Muscle layer of colon (tissue), 2 donors: ENCODE data around the gene HSPB2.

Experiments used
- H3K27ac ChIP-seq: one replicate; pipeline ENCODE4 v1.7.0; 2013; ENCODE audit warnings: low read depth, mild to moderate bottlenecking, low read length, moderate library complexity
- H3K27me3 ChIP-seq, 2 donors: one replicate each; pipeline ENCODE4 v1.7.0; 2013; ENCODE audit warnings: low read length in 2 of 2, mild to moderate bottlenecking in 2 of 2; ENCODE audit not compliant: insufficient read depth in 2 of 2, control insufficient read depth in 1 of 2
- H3K36me3 ChIP-seq: one replicate; pipeline ENCODE4 v1.7.0; 2013; ENCODE audit warnings: mild to moderate bottlenecking, low read length; ENCODE audit not compliant: insufficient read depth
- H3K4me1 ChIP-seq: one replicate; pipeline ENCODE4 v1.7.0; 2013; ENCODE audit warnings: mild to moderate bottlenecking, low read length; ENCODE audit not compliant: insufficient read depth
- H3K4me3 ChIP-seq, 2 donors: one replicate each; pipeline ENCODE4 v1.7.0; 2013; ENCODE audit warnings: low read length in 2 of 2, low read depth in 1 of 2, mild to moderate bottlenecking in 1 of 2, moderate library complexity in 1 of 2
- H3K9ac ChIP-seq: one replicate; pipeline ENCODE4 v1.7.0; 2013; ENCODE audit warnings: low read length
- H3K9me3 ChIP-seq: one replicate; pipeline ENCODE4 v1.7.0; 2013; ENCODE audit warnings: mild to moderate bottlenecking, low read length
- donor health status: abdominal sarcoma.
- donor health status: Adenocarcinoma of cecum.

HSPB2 gene

DNA sequence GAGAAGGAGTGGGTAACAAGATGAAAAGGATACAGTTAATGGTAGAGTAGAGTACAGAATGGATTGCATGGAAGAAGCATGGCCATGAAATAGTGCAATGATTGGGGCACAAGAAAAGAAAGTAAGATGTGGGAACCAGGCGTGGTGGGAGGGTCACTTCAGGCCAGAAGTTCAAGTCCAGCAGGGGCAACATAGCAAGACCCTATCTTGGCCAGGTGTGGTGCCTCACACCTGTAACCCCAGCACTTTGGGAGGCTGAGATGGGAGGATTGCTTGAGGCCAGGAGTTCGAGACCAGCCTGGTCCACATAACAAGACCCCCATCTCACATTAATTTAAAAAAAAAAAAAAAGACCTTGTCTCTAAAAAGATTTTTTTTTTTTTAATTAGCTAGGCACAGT, 4.8 kb downstream of the HSPB2 start:
- Histone ChIP-seq H3K9ac (no peak overlapping the region), H3K36me3 (no peaks in the 10 kb centered on the region), H3K27ac (no peak overlapping the region), H3K4me1 (peaks cover 17% of the 10 kb centered on the region), H3K4me3 (no peak overlapping the region), H3K27me3 (no peaks in the 10 kb centered on the region), H3K9me3 (no peaks in the 10 kb centered on the region)

DNA sequence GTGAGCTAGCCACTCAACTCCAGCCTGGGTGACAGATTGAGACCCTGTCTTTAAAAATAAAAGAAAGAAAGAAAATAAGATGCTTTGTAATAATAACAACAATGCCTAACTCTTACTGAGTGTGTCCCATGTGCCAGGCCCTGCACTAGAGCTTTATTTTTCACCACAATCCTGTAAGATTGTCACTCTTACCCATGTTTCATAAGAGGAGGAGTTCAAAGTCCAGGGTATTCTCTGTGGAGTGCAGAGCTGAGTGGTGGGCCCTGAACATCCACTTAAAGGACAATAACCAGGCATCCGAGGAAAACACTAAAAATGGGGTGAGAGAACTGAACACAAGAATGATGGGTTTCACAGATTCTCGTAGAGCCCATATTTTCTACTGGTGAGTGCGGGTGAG, 5.3 kb downstream of the HSPB2 start:
- Histone ChIP-seq H3K27ac (no peak overlapping the region), H3K27me3 (no peaks in the 10 kb centered on the region), H3K4me1 (peaks cover 22% of the 10 kb centered on the region), H3K36me3 (no peaks in the 10 kb centered on the region), H3K4me3 (no peak overlapping the region), H3K9ac (no peak overlapping the region), H3K9me3 (no peaks in the 10 kb centered on the region)

- Histone ChIP-seq H3K36me3 (no peaks in the 10 kb centered on the region), H3K4me3 (no peak within 1 kb of the TSS), H3K9me3 (no peaks in the 10 kb centered on the region), H3K4me1 (peaks cover 25% of the 10 kb centered on the region), H3K27ac (no peak within 1 kb of the TSS), H3K9ac (no peak within 1 kb of the TSS), H3K27me3 (no peaks in the 10 kb centered on the region)
These were observed 6.1 kb downstream of the HSPB2 start, which contains the start of gene C11orf52 for GRCh38 chr11:111918390-111919256. Gene C11orf52, plus strand, starts transcription at chr11:111918913. Its CDS starts 60 bp downstream, at chr11:111918973.

DNA sequence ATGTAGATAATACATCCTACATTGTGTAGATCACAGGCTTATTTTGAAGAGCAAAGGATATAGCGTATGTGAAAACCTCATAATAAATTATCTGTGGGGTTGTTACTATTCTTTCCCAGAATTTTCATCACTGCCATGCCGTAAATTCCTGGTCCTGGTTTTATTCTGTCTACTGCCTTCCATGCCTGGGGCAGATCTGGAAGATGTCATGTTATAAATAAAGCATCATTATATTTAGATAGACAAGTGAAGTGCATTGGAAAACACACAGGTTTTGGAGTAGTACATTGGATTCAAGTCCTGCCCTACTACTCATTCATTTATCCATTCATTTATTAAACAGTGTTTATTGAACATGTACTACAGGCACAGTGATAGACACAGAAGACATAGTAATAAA, 8.4 kb downstream of the HSPB2 start:
- Histone ChIP-seq H3K4me3 (no peak overlapping the region), H3K27ac (no peak overlapping the region), H3K4me1 (peaks cover 21% of the 10 kb centered on the region), H3K36me3 (no peaks in the 10 kb centered on the region), H3K27me3 (no peaks in the 10 kb centered on the region), H3K9me3 (no peaks in the 10 kb centered on the region), H3K9ac (no peak overlapping the region)

DNA sequence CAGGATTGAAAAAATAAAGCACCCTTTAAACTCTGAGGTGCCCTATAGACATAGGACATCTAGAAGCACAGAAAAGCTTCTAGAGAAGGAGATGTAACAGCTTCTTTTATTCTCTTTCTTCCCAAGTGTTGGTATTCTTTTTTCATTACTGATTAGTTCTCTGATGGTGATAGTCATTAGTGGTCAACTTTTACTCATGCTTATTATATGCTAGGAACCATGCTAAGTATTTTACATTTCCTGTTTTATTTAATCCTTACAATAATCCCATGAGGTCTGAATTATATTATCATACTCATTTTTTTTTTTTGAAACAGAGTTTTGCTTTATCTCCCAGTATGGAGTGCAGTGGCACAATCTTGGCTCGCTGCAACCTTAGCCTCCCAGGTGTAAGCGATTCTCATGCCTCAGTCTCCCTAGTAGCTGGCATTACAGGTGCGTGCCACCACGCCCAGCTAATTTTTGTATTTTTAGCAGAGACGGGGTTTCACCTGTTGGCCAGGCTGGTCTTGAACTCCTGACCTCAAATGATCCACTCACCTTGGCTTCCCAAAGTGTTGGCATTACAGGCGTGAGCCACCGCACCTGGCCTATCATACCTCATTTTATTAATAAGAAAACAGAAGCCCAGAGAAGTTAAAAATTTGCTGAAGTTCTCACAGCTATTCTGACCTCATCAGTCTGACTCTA, 9.2 kb downstream of the HSPB2 start:
- Histone ChIP-seq H3K4me1 (peaks cover 28% of the 10 kb centered on the region), H3K27me3 (no peaks in the 10 kb centered on the region), H3K9me3 (no peaks in the 10 kb centered on the region), H3K36me3 (no peaks in the 10 kb centered on the region), H3K9ac (no peak overlapping the region), H3K4me3 (no peak overlapping the region), H3K27ac (no peak overlapping the region)

DNA sequence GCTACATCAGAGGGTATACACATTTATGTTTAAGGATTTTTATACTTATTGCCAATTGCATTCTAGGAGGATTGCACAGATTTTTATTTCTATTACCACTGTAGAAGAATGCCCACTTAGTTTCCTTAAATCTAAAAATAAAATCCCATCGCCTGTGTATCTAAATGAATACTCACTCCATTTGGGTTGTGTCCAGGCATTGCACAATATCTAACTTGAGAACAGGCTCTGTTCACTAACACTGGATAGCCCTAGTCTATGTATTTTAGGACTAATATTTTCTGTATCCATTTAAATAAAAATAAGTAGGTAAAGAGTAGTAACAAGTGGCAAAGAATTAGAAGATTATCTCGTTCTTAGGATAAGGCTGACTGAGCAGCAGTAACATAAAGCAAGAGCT, 10.3 kb downstream of the HSPB2 start:
- Histone ChIP-seq H3K4me3 (no peak overlapping the region), H3K27ac (peak overlapping the region; percentile 29), H3K27me3 (no peaks in the 10 kb centered on the region), H3K4me1 (peaks cover 33% of the 10 kb centered on the region), H3K9ac (no peak overlapping the region), H3K9me3 (no peaks in the 10 kb centered on the region), H3K36me3 (no peaks in the 10 kb centered on the region)

- no peak overlapping the region for H3K9ac ChIP-seq
- no peak overlapping the region for H3K4me3 ChIP-seq
- H3K27ac ChIP-seq, result peak overlapping the region; percentile 29
- H3K36me3 ChIP-seq, result no peaks in the 10 kb centered on the region
- H3K9me3 ChIP-seq, result no peaks in the 10 kb centered on the region
- H3K27me3 ChIP-seq, result no peaks in the 10 kb centered on the region
- H3K4me1 ChIP-seq, result peaks cover 33% of the 10 kb centered on the region
These were observed 10.8 kb downstream of the HSPB2 start for GRCh38 chr11:111923351-111923788.

DNA sequence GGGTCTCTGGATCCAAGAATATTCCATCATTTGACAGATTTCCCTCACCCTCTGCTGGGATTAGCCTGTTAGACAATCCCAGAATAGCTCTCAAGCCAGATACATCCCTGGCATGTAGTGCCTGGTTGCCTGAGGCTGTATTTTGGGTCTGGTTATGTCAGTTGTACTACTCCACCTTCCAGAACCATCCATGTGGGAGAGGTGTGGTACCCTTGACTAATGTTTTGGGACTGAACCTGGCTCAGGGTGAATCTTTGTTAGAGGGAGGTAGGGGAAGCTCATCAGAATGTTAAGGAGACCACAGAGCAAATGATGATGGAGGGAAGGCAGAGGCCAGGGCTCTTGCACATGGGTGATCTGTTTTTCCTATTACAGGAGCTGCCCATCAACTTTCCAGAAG, 11.4 kb downstream of the HSPB2 start:
- H3K9me3 ChIP-seq, result no peaks in the 10 kb centered on the region
- H3K36me3 ChIP-seq, result no peaks in the 10 kb centered on the region
- H3K4me1 ChIP-seq, result peaks cover 33% of the 10 kb centered on the region
- H3K27me3 ChIP-seq, result no peaks in the 10 kb centered on the region
- H3K27ac ChIP-seq, result no peak overlapping the region
- no peak overlapping the region for H3K9ac ChIP-seq
- no peak overlapping the region for H3K4me3 ChIP-seq

DNA sequence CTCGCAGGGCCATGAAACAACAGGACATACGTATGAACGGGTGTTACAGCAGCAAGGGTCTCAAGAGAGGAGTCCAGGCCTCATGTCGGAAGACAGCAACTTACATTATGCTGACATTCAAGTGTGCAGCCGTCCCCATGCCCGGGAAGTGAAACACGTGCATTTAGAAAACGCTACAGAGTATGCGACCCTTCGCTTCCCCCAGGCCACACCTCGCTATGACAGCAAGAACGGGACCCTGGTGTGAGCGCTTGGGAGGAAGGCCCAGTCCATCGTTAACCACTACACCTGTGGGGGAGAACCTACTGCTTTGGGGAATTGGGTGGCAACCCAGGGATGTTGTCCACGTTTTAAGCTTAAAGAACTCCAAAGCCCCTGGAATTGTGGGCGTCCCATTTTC, 13.4 kb downstream of the HSPB2 start:
- no peaks in the 10 kb centered on the region for H3K27me3 ChIP-seq
- H3K36me3 ChIP-seq, result no peaks in the 10 kb centered on the region
- peaks cover 33% of the 10 kb centered on the region for H3K4me1 ChIP-seq
- no peaks in the 10 kb centered on the region for H3K9me3 ChIP-seq
- H3K9ac ChIP-seq, result no peak overlapping the region
- peak overlapping the region; percentile 81 for H3K27ac ChIP-seq
- H3K4me3 ChIP-seq, result peak overlapping the region in 1 of 2 donors; percentile 71

GRCh38 chr11:111926505-111927391, 14.2 kb downstream of the HSPB2 start:
- peak overlapping the region; percentile 49 to 71 for H3K4me3 ChIP-seq
- H3K9me3 ChIP-seq, result no peaks in the 10 kb centered on the region
- H3K9ac ChIP-seq, result peak overlapping the region; percentile 88
- H3K27ac ChIP-seq, result peak overlapping the region; percentile 81
- H3K27me3 ChIP-seq, result no peaks in the 10 kb centered on the region
- no peaks in the 10 kb centered on the region for H3K36me3 ChIP-seq
- peaks cover 33% of the 10 kb centered on the region for H3K4me1 ChIP-seq

- Histone ChIP-seq H3K9ac (no peak overlapping the region), H3K4me3 (no peak overlapping the region), H3K27ac (no peak overlapping the region), H3K36me3 (no peaks in the 10 kb centered on the region), H3K27me3 (no peaks in the 10 kb centered on the region), H3K9me3 (no peaks in the 10 kb centered on the region), H3K4me1 (peaks cover 21% of the 10 kb centered on the region)
These were observed 17.9 kb downstream of the HSPB2 start for GRCh38 chr11:111930472-111930871.
